OCI-LY7 (cell line): ENCODE results near the gene KRT37. TPM values are rescaled to one million over a fixed set of nuclear protein-coding genes. Genes with fewer than 3 reads are reported as not detected.

Experiments used
- BruUV-seq: library from RNA; stranded (reverse); fragments of 400-500 nt; replicated peaks from 2 replicates; lab custom pipeline; 2021; lab: Mats Ljungman, UMichigan
- CTCF ChIA-PET: fragments of 300-600 bp; sonication (Branson Sonifier 250); formaldehyde crosslinking; loops from one replicate; lab custom pipeline; 2022; ENCODE audit warnings: antibody characterized with exemption; ENCODE audit not compliant: unreplicated experiment; lab: Charles Lee
- POLR2A ChIA-PET: fragments of 300-600 bp; sonication (Branson Sonifier 250); formaldehyde crosslinking; loops from one replicate; lab custom pipeline; 2022; ENCODE audit warnings: antibody characterized with exemption; lab: Charles Lee
- DNase-seq: peaks from one replicate; pipeline ENCODE4 v3.0.0-alpha.2; 2015; ENCODE audit warnings: low spot score
- H2AFZ ChIP-seq: fragments of 200-600 bp; sonication (generic), shearing (Covaris generic); 2 replicates; pipeline ENCODE4 v1.6.1; 2014; ENCODE audit warnings: mild to moderate bottlenecking, antibody characterized with exemption, low read length, moderate library complexity
- H3K27ac ChIP-seq: fragments of 200-600 bp; sonication (generic); 2 replicates; pipeline ENCODE4 v1.5.1; 2014; ENCODE audit warnings: mixed run types, low read depth, mild to moderate bottlenecking, moderate library complexity, low read length, inconsistent platforms; ENCODE audit not compliant: poor library complexity, severe bottlenecking
- H3K36me3 ChIP-seq: fragments of 200-600 bp; sonication (generic); 2 replicates; pipeline ENCODE4 v1.6.1; 2014; ENCODE audit warnings: mild to moderate bottlenecking, antibody characterized with exemption, low read length, moderate library complexity, mixed read lengths; ENCODE audit not compliant: insufficient read depth
- H3K4me1 ChIP-seq: fragments of 200-600 bp; sonication (generic); 2 replicates; pipeline ENCODE4 v1.5.1; 2014; ENCODE audit warnings: mild to moderate bottlenecking, low read length; ENCODE audit not compliant: insufficient read depth, poor library complexity, severe bottlenecking
- H3K4me2 ChIP-seq: fragments of 200-600 bp; sonication (generic); 2 replicates; pipeline ENCODE4 v1.6.1; 2014; ENCODE audit warnings: mild to moderate bottlenecking, low read length
- H3K4me3 ChIP-seq: fragments of 200-600 bp; sonication (generic); 2 replicates; pipeline ENCODE4 v1.5.1; 2014; ENCODE audit warnings: mild to moderate bottlenecking, low read depth, low read length; ENCODE audit not compliant: poor library complexity, severe bottlenecking
- H3K79me2 ChIP-seq: fragments of 200-600 bp; sonication (generic); 2 replicates; pipeline ENCODE4 v1.6.1; 2016; ENCODE audit warnings: low read depth, mild to moderate bottlenecking, low read length, moderate library complexity, mixed read lengths; ENCODE audit not compliant: insufficient read depth
- H3K9me2 ChIP-seq: fragments of 200-600 bp; sonication (generic); 2 replicates; pipeline ENCODE4 v1.6.1; 2016; ENCODE audit warnings: mild to moderate bottlenecking, low read length, mixed read lengths; ENCODE audit not compliant: insufficient read depth
- H3K9me3 ChIP-seq: fragments of 200-600 bp; sonication (generic); 2 replicates; pipeline ENCODE4 v1.6.1; 2014; ENCODE audit warnings: mild to moderate bottlenecking, mixed run types, low read length, mixed read lengths
- H4K20me1 ChIP-seq: fragments of 200-600 bp; sonication (generic); 2 replicates; pipeline ENCODE4 v1.6.1; 2014; ENCODE audit warnings: mild to moderate bottlenecking, antibody characterized with exemption, low read length, moderate library complexity, mixed read lengths; ENCODE audit not compliant: insufficient read depth
- CTCF ChIP-seq: fragments of 200-600 bp; sonication (generic); conservative IDR thresholded peaks from 2 replicates; pipeline ENCODE4 v1.5.1; 2014; ENCODE audit warnings: mild to moderate bottlenecking, antibody characterized with exemption, low read length, moderate library complexity, mixed read lengths
- EZH2phosphoT487 ChIP-seq: fragments of 200-600 bp; sonication (generic); IDR thresholded peaks from 2 replicates; pipeline ENCODE4 v1.6.1; 2018; ENCODE audit warnings: low read depth, borderline replicate concordance, mild to moderate bottlenecking, mixed run types, antibody characterized with exemption, low read length, moderate library complexity, mixed read lengths
- intact Hi-C: fragments of 100-400 bp; cut with micrococcal nuclease; formaldehyde crosslinking; loops from one replicate; pipeline ENCODE4 v1.10.0; 2022; ENCODE audit not compliant: unreplicated experiment
- total RNA-seq, 2 experiments: library from RNA; depleted of rRNA in 1 of 2; stranded (reverse); fragments of >200 nt in 1 of 2; shearing (Covaris generic) in 1 of 2; gene quantifications; 2 replicates each; pipeline ENCODE4 v1.2.3, GENCODE V29; 2014 to 2022

The KRT37 gene
- total RNA-seq, 2 experiments from 2014 or later = not detected

- Histone ChIP-seq H3K27ac (no peak overlapping the region), H3K36me3 (no peaks in the 10 kb centered on the region), H3K9me3 (no peaks in the 10 kb centered on the region), H3K79me2 (no peaks in the 10 kb centered on the region), H3K9me2 (no peaks in the 10 kb centered on the region), H2AFZ (no peak overlapping the region), H4K20me1 (no peaks in the 10 kb centered on the region), H3K4me3 (no peak overlapping the region), H3K4me1 (no peaks in the 10 kb centered on the region), H3K4me2 (no peak overlapping the region)
- DNase-seq = no peak
- no TSS peak for BruUV-seq
- POLR2A ChIA-PET = no interaction called here
- CTCF ChIA-PET = no interaction called here
- TF ChIP-seq CTCF (no peak), EZH2phosphoT487 (no peak)
- intact Hi-C loops = no loop called here
Measured at GRCh38 chr17:41413353-41413957, 10.9 kb downstream of the KRT37 start.

- intact Hi-C loops = no loop called here
- H3K79me2 ChIP-seq = no peaks in the 10 kb centered on the region
- H2AFZ ChIP-seq = no peak overlapping the region
- no peaks in the 10 kb centered on the region for H3K9me2 ChIP-seq
- no peak overlapping the region for H3K4me2 ChIP-seq
- ChIA-PET CTCF (no interaction called here), POLR2A (no interaction called here)
- H3K9me3 ChIP-seq = no peaks in the 10 kb centered on the region
- no peak for DNase-seq
- TF ChIP-seq CTCF (no peak), EZH2phosphoT487 (no peak)
- no peaks in the 10 kb centered on the region for H3K4me1 ChIP-seq
- no TSS peak for BruUV-seq
- no peak overlapping the region for H3K4me3 ChIP-seq
- H3K36me3 ChIP-seq = no peaks in the 10 kb centered on the region
- H4K20me1 ChIP-seq = no peaks in the 10 kb centered on the region
- no peak overlapping the region for H3K27ac ChIP-seq
Measured at GRCh38 chr17:41411072-41411840, 13.1 kb downstream of the KRT37 start.

- ChIA-PET CTCF (no interaction called here), POLR2A (no interaction called here)
- Histone ChIP-seq H4K20me1 (no peaks in the 10 kb centered on the region), H3K9me3 (no peaks in the 10 kb centered on the region), H3K27ac (no peak overlapping the region), H3K4me2 (no peak overlapping the region), H2AFZ (no peak overlapping the region), H3K36me3 (no peaks in the 10 kb centered on the region), H3K79me2 (no peaks in the 10 kb centered on the region), H3K4me3 (no peak overlapping the region), H3K4me1 (no peaks in the 10 kb centered on the region), H3K9me2 (no peaks in the 10 kb centered on the region)
- intact Hi-C loops = no loop called here
- TF ChIP-seq EZH2phosphoT487 = no peak
- no peak for TF ChIP-seq CTCF
- BruUV-seq = no TSS peak
- DNase-seq = no peak
Measured at GRCh38 chr17:41407226-41407625, 17.2 kb downstream of the KRT37 start.
